ENCODE measurements around the gene C3orf22.
"Not testable (repeated sequence)": the region's sequence is repeated elsewhere in the genome, so short reads cannot be mapped to it uniquely, and the experiment has no call there.

Gene C3orf22, protein sequence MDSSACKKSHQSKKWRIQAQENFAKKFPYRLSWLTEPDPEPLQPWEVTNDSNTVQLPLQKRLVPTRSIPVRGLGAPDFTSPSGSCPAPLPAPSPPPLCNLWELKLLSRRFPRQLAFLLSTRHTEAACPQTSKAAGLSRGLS

GRCh38 chr3:126558336-126559071, at the start of gene C3orf22:
Gene C3orf22 (minus strand): TSS chr3:126558932. CDS start chr3:126553390, 5,542 bp downstream.
- no peaks in the 10 kb centered on the region for H3K36me3 ChIP-seq (ENCODE audit: insufficient read depth, low read length)
- H3K9me3 ChIP-seq (ENCODE audit: low read length) = peaks cover 4% of the 10 kb centered on the region
- no peaks in the 10 kb centered on the region for H3K4me1 ChIP-seq (ENCODE audit: insufficient read depth, low read length)
- H3K4me3 ChIP-seq (ENCODE audit: low read length) = no peak within 1 kb of the TSS
- H2AFZ ChIP-seq (ENCODE audit: low read depth, low read length) = no peak within 1 kb of the TSS
- no peaks in the 10 kb centered on the region for H3K27me3 ChIP-seq (ENCODE audit: insufficient read depth, low read length)

DNA sequence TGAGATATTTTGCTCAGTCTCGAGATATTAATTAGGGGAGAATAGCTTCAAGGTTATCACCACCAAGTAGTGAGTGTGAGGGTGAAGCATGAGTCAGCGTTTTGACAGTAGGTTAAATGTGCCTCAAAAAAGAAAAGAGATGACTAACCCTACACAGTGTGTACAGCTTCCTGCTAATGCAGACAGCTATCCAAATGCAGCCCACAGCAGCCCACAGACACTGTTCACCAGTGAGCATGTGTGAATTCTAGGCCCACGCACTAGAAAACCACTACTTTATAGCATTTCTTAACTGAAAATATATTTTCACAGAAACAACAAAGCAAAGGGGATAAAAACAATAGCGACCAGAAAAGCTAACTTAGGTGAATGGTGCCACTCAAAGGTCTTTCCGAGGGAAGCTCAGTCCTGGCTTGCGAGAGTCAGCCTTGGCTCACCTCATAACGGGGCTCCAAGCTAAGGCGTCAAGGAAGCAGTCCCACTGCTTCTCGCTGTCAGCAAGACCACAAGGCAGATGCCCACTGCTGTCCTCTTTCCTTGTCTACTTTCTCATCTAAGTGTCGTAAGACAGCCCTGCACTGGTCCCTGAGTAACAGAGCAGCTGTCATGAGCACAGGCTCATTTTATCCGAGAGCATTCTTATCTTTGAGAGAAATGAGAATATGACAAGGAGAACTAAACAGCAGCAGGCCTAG, 48.6 kb upstream of the C3orf22 start:
- Histone ChIP-seq H3K27me3 (ENCODE audit: insufficient read depth, low read length) (no peaks in the 10 kb centered on the region), H3K4me1 (ENCODE audit: insufficient read depth, low read length) (no peaks in the 10 kb centered on the region), H2AFZ (ENCODE audit: low read depth, low read length) (no peak overlapping the region), H3K4me3 (ENCODE audit: low read length) (no peak overlapping the region), H3K36me3 (ENCODE audit: insufficient read depth, low read length) (peaks cover 8% of the 10 kb centered on the region), H3K9me3 (ENCODE audit: low read length) (no peaks in the 10 kb centered on the region)

DNA sequence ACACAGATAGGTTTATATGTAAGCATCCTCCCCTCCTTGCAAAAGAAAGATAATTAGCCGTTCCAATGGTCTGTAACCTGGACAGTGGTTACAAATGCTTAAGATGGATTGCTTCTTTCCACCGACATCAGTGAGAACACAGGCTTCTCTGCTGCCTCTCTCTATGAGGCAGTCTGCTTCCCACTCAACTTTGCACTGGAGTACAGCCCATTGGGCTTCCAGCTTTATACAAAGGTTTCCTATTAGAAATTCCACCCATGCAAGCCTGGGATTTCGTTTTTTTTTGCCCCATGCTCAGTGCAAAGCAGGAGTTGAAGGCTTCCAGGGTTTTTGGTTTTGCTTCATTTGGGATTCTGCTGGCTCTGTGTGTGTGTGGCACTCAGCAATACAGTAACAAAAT, 47.3 kb upstream of the C3orf22 start:
- Histone ChIP-seq H3K4me3 (ENCODE audit: low read length) (no peak overlapping the region), H3K4me1 (ENCODE audit: insufficient read depth, low read length) (no peaks in the 10 kb centered on the region), H3K27me3 (ENCODE audit: insufficient read depth, low read length) (no peaks in the 10 kb centered on the region)

GRCh38 chr3:126604691-126605090, 46.0 kb upstream of the C3orf22 start:
- Histone ChIP-seq H2AFZ (ENCODE audit: low read depth, low read length) (no peak overlapping the region), H3K27me3 (ENCODE audit: insufficient read depth, low read length) (no peaks in the 10 kb centered on the region), H3K9me3 (ENCODE audit: low read length) (no peaks in the 10 kb centered on the region), H3K36me3 (ENCODE audit: insufficient read depth, low read length) (peaks cover 8% of the 10 kb centered on the region), H3K4me3 (ENCODE audit: low read length) (no peak overlapping the region), H3K4me1 (ENCODE audit: insufficient read depth, low read length) (no peaks in the 10 kb centered on the region)

More for the DNA sequence above, 47.3 kb upstream of the C3orf22 start:
- Histone ChIP-seq H3K36me3 (ENCODE audit: insufficient read depth, low read length) (peaks cover 8% of the 10 kb centered on the region), H3K9me3 (ENCODE audit: low read length) (no peaks in the 10 kb centered on the region), H2AFZ (ENCODE audit: low read depth, low read length) (no peak overlapping the region)

- Histone ChIP-seq H3K4me1 (ENCODE audit: insufficient read depth, low read length) (no peaks in the 10 kb centered on the region), H3K27me3 (ENCODE audit: insufficient read depth, low read length) (no peaks in the 10 kb centered on the region), H2AFZ (ENCODE audit: low read depth, low read length) (no peak overlapping the region), H3K36me3 (ENCODE audit: insufficient read depth, low read length) (no peaks in the 10 kb centered on the region), H3K9me3 (ENCODE audit: low read length) (no peaks in the 10 kb centered on the region), H3K4me3 (ENCODE audit: low read length) (no peak overlapping the region)
Observed at GRCh38 chr3:126599101-126599500, 40.4 kb upstream of the C3orf22 start.

- H3K4me1 ChIP-seq (ENCODE audit: insufficient read depth, low read length); H3K36me3 ChIP-seq (ENCODE audit: insufficient read depth, low read length); H3K4me3 ChIP-seq (ENCODE audit: low read length); H3K9me3 ChIP-seq (ENCODE audit: low read length); H2AFZ ChIP-seq (ENCODE audit: low read depth, low read length); H3K27me3 ChIP-seq (ENCODE audit: insufficient read depth, low read length): not testable (repeated sequence)
Observed at GRCh38 chr3:126595479-126595878, 36.7 kb upstream of the C3orf22 start.

DNA sequence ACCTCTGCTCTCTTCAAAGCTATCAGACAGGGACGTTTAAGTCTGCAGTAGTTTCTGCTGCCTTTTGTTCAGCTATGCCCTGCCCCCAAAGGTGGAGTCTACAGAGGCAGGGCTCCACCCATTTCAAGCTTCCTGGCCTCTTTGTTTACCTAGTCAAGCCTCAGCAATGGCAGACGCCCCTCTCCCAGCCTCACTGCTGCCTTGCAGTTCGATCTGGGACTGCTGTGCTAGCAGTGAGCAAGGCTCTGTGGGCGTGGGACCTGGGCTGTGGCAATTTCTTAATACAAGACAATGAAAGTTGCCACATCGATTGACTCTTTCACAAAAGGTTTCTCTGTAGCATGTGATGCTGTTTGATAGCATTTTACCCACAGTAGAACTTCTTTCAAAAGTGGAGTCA, 32.8 kb upstream of the C3orf22 start:
- not testable (repeated sequence) for H3K36me3 ChIP-seq (ENCODE audit: insufficient read depth, low read length); H3K9me3 ChIP-seq (ENCODE audit: low read length); H3K27me3 ChIP-seq (ENCODE audit: insufficient read depth, low read length); H3K4me1 ChIP-seq (ENCODE audit: insufficient read depth, low read length); H2AFZ ChIP-seq (ENCODE audit: low read depth, low read length); H3K4me3 ChIP-seq (ENCODE audit: low read length)

DNA sequence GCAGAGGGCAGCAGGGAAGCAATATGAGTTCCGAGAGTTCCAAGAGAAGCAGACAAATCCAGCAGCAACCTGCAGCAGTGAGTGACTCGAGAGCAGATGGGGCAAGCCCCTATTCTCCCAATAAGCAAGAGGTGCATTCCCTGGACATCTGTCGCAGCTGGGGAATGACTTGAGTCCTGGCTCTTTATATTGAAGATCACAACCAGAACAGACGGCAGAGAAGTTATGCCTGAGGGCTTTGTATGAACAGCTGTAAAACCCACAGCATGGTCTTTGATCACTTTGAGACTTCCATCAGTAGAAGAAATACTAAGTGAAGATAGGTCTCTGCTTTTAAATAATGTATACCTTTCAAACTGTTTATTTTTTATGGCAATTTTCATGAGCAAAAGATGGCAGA, 23.6 kb upstream of the C3orf22 start:
- Histone ChIP-seq H3K36me3 (ENCODE audit: insufficient read depth, low read length) (no peaks in the 10 kb centered on the region), H3K4me3 (ENCODE audit: low read length) (no peak overlapping the region), H2AFZ (ENCODE audit: low read depth, low read length) (no peak overlapping the region), H3K9me3 (ENCODE audit: low read length) (no peaks in the 10 kb centered on the region), H3K27me3 (ENCODE audit: insufficient read depth, low read length) (no peaks in the 10 kb centered on the region), H3K4me1 (ENCODE audit: insufficient read depth, low read length) (no peaks in the 10 kb centered on the region)

GRCh38 chr3:126581569-126581968, 22.8 kb upstream of the C3orf22 start:
- H3K9me3 ChIP-seq (ENCODE audit: low read length) = no peaks in the 10 kb centered on the region
- H3K27me3 ChIP-seq (ENCODE audit: insufficient read depth, low read length) = no peaks in the 10 kb centered on the region
- H2AFZ ChIP-seq (ENCODE audit: low read depth, low read length) = no peak overlapping the region
- H3K4me3 ChIP-seq (ENCODE audit: low read length) = no peak overlapping the region
- no peaks in the 10 kb centered on the region for H3K36me3 ChIP-seq (ENCODE audit: insufficient read depth, low read length)
- no peaks in the 10 kb centered on the region for H3K4me1 ChIP-seq (ENCODE audit: insufficient read depth, low read length)

DNA sequence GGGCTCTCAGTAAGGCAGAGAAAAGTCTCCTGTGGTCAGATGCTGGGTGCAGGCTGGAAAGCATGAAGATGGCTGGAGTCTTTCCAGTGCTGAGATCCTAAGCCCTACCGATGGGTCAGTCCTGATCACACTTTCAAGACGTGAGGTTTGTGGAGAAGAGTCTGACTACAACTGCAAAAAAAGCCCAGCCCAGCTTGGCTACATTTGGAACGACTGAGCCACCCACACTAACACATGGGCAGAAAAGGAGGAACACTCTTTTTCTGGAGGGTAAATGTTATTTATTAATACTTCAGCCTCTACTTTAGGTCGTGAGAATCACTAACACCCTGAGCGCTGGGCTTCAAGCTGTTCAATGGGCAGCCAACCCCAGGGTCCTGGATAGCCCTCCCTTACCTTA, 22.0 kb upstream of the C3orf22 start:
- no peaks in the 10 kb centered on the region for H3K9me3 ChIP-seq (ENCODE audit: low read length)
- H3K27me3 ChIP-seq (ENCODE audit: insufficient read depth, low read length) = no peaks in the 10 kb centered on the region
- no peaks in the 10 kb centered on the region for H3K4me1 ChIP-seq (ENCODE audit: insufficient read depth, low read length)
- no peak overlapping the region for H3K4me3 ChIP-seq (ENCODE audit: low read length)
- H3K36me3 ChIP-seq (ENCODE audit: insufficient read depth, low read length) = no peaks in the 10 kb centered on the region
- H2AFZ ChIP-seq (ENCODE audit: low read depth, low read length) = no peak overlapping the region

- Histone ChIP-seq H3K9me3 (ENCODE audit: low read length) (no peaks in the 10 kb centered on the region), H3K4me3 (ENCODE audit: low read length) (no peak overlapping the region), H3K4me1 (ENCODE audit: insufficient read depth, low read length) (no peaks in the 10 kb centered on the region), H3K27me3 (ENCODE audit: insufficient read depth, low read length) (no peaks in the 10 kb centered on the region), H3K36me3 (ENCODE audit: insufficient read depth, low read length) (no peaks in the 10 kb centered on the region), H2AFZ (ENCODE audit: low read depth, low read length) (no peak overlapping the region)
Observed at GRCh38 chr3:126578702-126579101, 20.0 kb upstream of the C3orf22 start.

GRCh38 chr3:126577261-126577660, 18.5 kb upstream of the C3orf22 start:
- H2AFZ ChIP-seq (ENCODE audit: low read depth, low read length) = no peak overlapping the region
- H3K9me3 ChIP-seq (ENCODE audit: low read length) = no peaks in the 10 kb centered on the region
- no peaks in the 10 kb centered on the region for H3K36me3 ChIP-seq (ENCODE audit: insufficient read depth, low read length)
- no peaks in the 10 kb centered on the region for H3K4me1 ChIP-seq (ENCODE audit: insufficient read depth, low read length)
- no peak overlapping the region for H3K4me3 ChIP-seq (ENCODE audit: low read length)
- no peaks in the 10 kb centered on the region for H3K27me3 ChIP-seq (ENCODE audit: insufficient read depth, low read length)

DNA sequence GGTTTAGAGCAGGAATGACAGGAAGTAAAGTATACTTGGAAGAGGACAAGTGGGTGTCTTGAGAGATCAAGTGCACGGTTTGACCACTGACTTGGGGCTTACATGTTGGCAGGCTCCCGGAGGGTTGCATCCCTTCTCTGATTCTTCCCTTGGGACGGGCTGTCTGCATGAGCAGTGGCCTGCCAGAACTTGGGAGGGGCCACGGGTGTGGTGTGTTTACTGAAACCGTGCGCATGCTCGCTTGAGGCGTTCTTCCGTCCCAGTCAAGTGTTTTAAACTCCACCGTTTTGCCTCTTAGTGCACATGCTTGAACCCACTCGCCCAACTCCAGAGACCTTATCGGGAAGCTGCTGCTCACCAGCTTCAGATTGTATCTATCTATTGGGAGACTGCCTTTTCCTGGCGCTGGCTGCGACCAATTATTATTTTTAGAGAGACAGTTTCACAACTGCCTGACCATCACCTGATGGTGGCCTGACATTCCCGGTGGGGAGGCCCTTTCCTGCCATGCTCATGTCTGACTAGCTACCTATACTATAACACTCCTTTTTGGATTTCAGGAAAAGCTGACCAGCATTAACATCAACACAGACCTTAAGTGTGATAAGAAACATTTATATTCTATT, 14.9 kb upstream of the C3orf22 start:
- no peak overlapping the region for H2AFZ ChIP-seq (ENCODE audit: low read depth, low read length)
- H3K4me3 ChIP-seq (ENCODE audit: low read length) = no peak overlapping the region
- no peaks in the 10 kb centered on the region for H3K9me3 ChIP-seq (ENCODE audit: low read length)
- no peaks in the 10 kb centered on the region for H3K36me3 ChIP-seq (ENCODE audit: insufficient read depth, low read length)
- H3K27me3 ChIP-seq (ENCODE audit: insufficient read depth, low read length) = no peaks in the 10 kb centered on the region
- H3K4me1 ChIP-seq (ENCODE audit: insufficient read depth, low read length) = peaks cover 8% of the 10 kb centered on the region

Measured in neuron (in vitro differentiated cells).